Body of pancreas (tissue), 4 donors: Measurements from ENCODE around the gene SFXN5.

ENCODE experiments used
- CTCF ChIP-seq, 7 experiments: fragments of 450-650 bp in 4 of 7; fragments of 200-600 bp in 3 of 7; sonication (generic) in 3 of 7; IDR thresholded peaks; one replicate each; pipeline ENCODE4 v1.5.1; 2016 to 2019; ENCODE audit warnings: antibody characterized with exemption in 7 of 7
- POLR2A ChIP-seq, 3 donors: fragments of 450-650 bp; IDR thresholded peaks; one replicate each; pipeline ENCODE4 v1.6.1; 2016; ENCODE audit warnings: antibody characterized with exemption in 3 of 3, mild to moderate bottlenecking in 2 of 3

DNA sequence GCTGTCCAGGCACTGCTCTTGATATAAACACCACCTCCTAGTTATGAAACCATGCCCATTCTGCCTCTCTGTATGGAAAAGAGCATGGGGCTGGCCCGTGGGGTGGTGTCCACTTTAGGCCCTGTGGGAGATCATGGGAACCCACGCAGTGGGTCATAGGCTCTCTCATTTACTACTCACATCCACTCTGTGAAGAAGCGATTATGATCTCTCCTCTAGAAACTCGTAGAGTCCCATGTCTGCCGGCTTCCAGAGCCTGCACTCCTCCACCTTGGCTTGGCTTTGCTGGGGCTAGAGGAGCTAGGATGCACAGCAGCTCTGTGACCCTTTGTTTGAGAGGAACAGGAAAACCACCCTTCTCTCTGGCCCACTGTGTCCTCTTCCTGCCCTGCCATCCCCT is 138.3 kb downstream of the SFXN5 start:
- TF ChIP-seq CTCF (IDR thresholded peaks at IDR 0.05) = no peak
- no peak for TF ChIP-seq POLR2A (IDR thresholded peaks at IDR 0.05)
